MM.1S (cell line): ENCODE results near the gene PEX14.

Source experiments
- DNase-seq: peaks from one replicate; pipeline ENCODE4 v3.0.0-alpha.2; 2015
- H2AFZ ChIP-seq: fragments of 300-600 bp; sonication (generic); 2 replicates; pipeline ENCODE4 v1.6.0; 2016; ENCODE audit warnings: antibody characterized with exemption, low read length
- H3F3A ChIP-seq: fragments of 300-600 bp; sonication (generic); 2 replicates; pipeline ENCODE4 v1.6.1; 2016; ENCODE audit warnings: mild to moderate bottlenecking, antibody characterized with exemption, low read length, moderate library complexity, mixed read lengths; ENCODE audit not compliant: insufficient read depth
- H3K27ac ChIP-seq: fragments of 300-600 bp; sonication (generic); 2 replicates; pipeline ENCODE4 v1.5.1; 2016; ENCODE audit warnings: mild to moderate bottlenecking, low read length
- H3K27me3 ChIP-seq: fragments of 300-600 bp; sonication (generic); replicated peaks from 2 replicates; pipeline ENCODE4 v1.6.0; 2016; ENCODE audit warnings: low read length; ENCODE audit not compliant: insufficient read depth
- H3K36me3 ChIP-seq: fragments of 300-600 bp; sonication (generic); replicated peaks from 2 replicates; pipeline ENCODE4 v1.6.1; 2016; ENCODE audit warnings: mild to moderate bottlenecking, low read length, mixed read lengths; ENCODE audit not compliant: insufficient read depth
- H3K4me1 ChIP-seq: fragments of 300-600 bp; sonication (generic); 2 replicates; pipeline ENCODE4 v1.6.1; 2016; ENCODE audit warnings: low read length, mixed read lengths
- H3K4me2 ChIP-seq: fragments of 300-600 bp; sonication (generic); 2 replicates; pipeline ENCODE4 v1.6.0; 2016; ENCODE audit warnings: low read depth, low read length
- H3K4me3 ChIP-seq: fragments of 300-600 bp; sonication (generic); 2 replicates; pipeline ENCODE4 v1.5.1; 2016; ENCODE audit warnings: low read length, mixed read lengths
- H3K79me2 ChIP-seq: fragments of 300-600 bp; sonication (generic); 2 replicates; pipeline ENCODE4 v1.6.1; 2016; ENCODE audit warnings: mixed run types, low read length, mixed read lengths
- H3K9ac ChIP-seq: fragments of 300-600 bp; sonication (generic); 2 replicates; pipeline ENCODE4 v1.6.1; 2016; ENCODE audit warnings: low read length, mixed read lengths
- H3K9me2 ChIP-seq: fragments of 300-600 bp; sonication (generic); replicated peaks from 2 replicates; pipeline ENCODE4 v1.6.1; 2016; ENCODE audit warnings: mild to moderate bottlenecking, low read length, mixed read lengths; ENCODE audit not compliant: insufficient read depth
- H3K9me3 ChIP-seq: fragments of 300-600 bp; sonication (generic); replicated peaks from 2 replicates; pipeline ENCODE4 v1.6.1; 2016; ENCODE audit warnings: mild to moderate bottlenecking, low read length, mixed read lengths; ENCODE audit not compliant: insufficient read depth
- H4K20me1 ChIP-seq: fragments of 300-600 bp; sonication (generic); 2 replicates; pipeline ENCODE4 v1.6.1; 2016; ENCODE audit warnings: mild to moderate bottlenecking, low read length, moderate library complexity, mixed read lengths; ENCODE audit not compliant: insufficient read depth
- CTCF ChIP-seq: fragments of 300-600 bp; sonication (generic); IDR thresholded peaks from 2 replicates; pipeline ENCODE4 v1.5.1; 2016; ENCODE audit warnings: antibody characterized with exemption, low read length, mixed read lengths
- EZH2 ChIP-seq: fragments of 300-600 bp; sonication (generic); optimal IDR thresholded peaks from 2 replicates; pipeline ENCODE3; 2017; ENCODE audit warnings: low read depth, mild to moderate bottlenecking, antibody characterized with exemption, low read length, mixed read lengths
- EZH2phosphoT487 ChIP-seq: fragments of 300-600 bp; sonication (generic); IDR thresholded peaks from 2 replicates; pipeline ENCODE4 v1.6.1; 2018; ENCODE audit warnings: antibody characterized with exemption, low read length

Gene PEX14

DNA sequence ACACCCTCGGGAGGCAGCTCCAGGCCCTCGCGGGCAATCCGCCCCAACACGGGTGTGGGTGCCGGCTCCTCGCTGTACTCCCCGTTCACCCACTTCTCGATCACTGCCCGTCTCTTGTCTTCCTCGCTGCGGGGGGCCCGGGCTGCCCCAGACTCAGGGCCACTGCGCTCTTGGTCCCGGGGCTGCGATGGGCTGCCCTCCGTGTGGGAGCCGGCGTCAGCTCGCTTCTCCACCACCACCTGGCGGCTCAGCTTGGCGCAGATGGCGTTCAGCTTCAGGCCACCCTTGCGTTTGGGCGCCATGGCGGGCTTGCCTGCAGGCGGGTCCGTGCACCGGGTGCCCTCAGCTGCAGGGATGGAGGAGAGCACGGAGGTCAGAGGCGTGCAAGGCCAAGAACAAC lies 190.5 kb downstream of the PEX14 start:
- Histone ChIP-seq H3F3A (no peaks in the 10 kb centered on the region), H3K79me2 (no peaks in the 10 kb centered on the region), H3K27me3 (peaks cover 86% of the 10 kb centered on the region), H3K9me3 (no peaks in the 10 kb centered on the region), H3K9ac (no peak overlapping the region), H3K36me3 (no peaks in the 10 kb centered on the region), H3K4me2 (no peak overlapping the region), H4K20me1 (no peaks in the 10 kb centered on the region), H3K4me1 (no peaks in the 10 kb centered on the region), H3K9me2 (no peaks in the 10 kb centered on the region), H3K27ac (no peak overlapping the region), H2AFZ (no peak overlapping the region), H3K4me3 (no peak overlapping the region)
- no peak for DNase-seq
- no peak for TF ChIP-seq CTCF

DNA sequence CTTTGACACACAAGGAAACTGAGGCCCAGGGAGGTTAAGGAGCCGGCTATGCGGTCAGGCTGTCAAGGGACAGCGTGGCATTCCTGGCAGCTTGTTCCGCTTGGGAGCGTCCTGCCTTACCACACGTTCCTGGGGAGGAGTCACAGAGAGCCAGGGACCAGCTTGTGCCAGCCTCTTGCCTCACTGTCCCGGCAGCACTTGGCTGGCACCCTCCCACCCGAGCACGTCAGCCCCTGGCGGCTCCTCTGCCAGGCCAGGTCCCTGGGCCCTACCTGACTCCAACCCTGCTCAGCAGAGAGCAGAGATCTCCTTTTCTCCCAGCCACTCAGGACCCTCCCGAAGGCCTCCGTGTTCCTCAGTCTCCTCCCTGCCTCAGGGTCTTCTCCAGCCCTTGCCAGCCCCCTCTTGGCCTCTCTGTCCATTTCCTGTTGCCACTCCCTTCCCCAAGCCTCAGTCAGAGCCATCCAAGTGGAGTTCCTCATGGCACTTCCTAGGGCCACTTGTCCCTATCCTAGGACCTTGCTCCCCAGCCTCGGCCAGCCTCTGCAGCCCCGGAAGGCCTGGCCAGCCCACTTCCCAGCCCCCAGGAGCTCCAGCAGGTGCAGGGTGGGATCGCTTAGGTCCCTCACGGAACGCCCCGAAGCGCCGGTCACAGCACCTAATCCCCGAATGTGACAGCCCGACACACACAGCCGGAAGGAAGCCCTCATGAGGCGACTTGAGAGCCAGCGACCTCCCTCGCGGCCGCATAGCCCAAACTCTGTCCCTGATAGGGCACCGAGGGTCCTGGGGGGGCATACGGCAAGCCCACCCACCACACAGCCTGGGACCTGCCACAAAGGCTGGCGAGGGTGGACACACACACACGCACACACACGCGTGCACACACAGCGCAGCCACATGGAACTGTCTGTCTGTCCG lies 191.4 kb downstream of the PEX14 start:
- TF ChIP-seq EZH2 (no peak), EZH2phosphoT487 (no peak), CTCF (no peak)
- no peaks in the 10 kb centered on the region for H3K79me2 ChIP-seq
- DNase-seq: no peak
- no peaks in the 10 kb centered on the region for H4K20me1 ChIP-seq
- H3K27me3 ChIP-seq: peaks cover 92% of the 10 kb centered on the region
- H3F3A ChIP-seq: no peaks in the 10 kb centered on the region
- H3K27ac ChIP-seq: no peak overlapping the region
- H3K9me3 ChIP-seq: no peaks in the 10 kb centered on the region
- H3K9me2 ChIP-seq: no peaks in the 10 kb centered on the region
- no peaks in the 10 kb centered on the region for H3K36me3 ChIP-seq
- no peak overlapping the region for H3K9ac ChIP-seq
- no peaks in the 10 kb centered on the region for H3K4me1 ChIP-seq
- H3K4me3 ChIP-seq: no peak overlapping the region
- H2AFZ ChIP-seq: no peak overlapping the region
- H3K4me2 ChIP-seq: no peak overlapping the region

DNA sequence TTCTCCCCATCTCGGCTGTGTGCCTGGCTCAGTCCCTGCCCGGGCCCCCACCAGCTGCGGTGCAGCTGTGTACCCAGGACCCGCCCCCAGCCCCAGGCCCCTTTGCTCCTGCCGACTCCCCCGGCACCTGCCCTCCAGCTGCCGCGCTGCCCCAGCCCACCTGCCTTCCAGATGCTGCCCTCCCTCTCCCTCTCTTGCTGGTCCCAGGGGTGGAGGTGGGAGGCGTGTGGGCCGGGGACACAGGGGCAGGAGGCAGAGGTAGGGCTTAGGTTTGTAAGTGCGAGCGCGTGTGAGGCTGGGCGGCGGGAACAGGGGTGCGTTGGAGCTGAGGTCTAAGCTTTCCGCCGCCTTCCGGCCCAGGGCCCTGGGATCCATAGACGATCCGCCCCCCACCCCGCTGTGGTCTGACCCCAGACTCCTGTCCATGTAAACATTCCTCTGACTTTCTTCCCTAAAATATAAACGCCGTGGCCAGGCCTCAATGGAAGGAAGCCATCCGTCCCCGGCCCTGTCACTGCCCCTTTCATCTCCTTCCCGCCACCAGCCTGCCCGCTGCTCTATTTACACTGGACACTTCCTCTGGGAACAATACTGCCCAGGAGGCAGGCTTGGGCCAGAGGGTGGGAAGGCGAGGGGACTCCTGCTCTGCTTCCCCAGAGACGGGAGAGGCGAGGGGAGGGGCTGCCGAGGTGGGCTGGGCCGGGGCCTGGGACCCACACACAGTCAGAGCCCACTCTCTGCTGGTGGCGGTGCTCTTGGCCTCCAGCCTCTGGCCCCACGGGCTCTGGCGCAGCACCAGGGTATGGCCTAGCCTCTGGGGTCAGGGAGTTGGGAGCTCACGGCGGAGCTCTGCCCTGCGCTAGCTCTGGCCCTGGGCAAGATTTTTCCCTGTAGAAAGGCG lies 193.4 kb downstream of the PEX14 start:
- Histone ChIP-seq H3K79me2 (no peaks in the 10 kb centered on the region), H3K36me3 (no peaks in the 10 kb centered on the region), H3F3A (no peaks in the 10 kb centered on the region), H3K4me2 (no peak overlapping the region), H3K4me3 (no peak overlapping the region), H3K9me2 (no peaks in the 10 kb centered on the region), H3K9me3 (no peaks in the 10 kb centered on the region), H2AFZ (no peak overlapping the region), H3K4me1 (no peaks in the 10 kb centered on the region), H3K27me3 (peaks cover 92% of the 10 kb centered on the region), H3K27ac (no peak overlapping the region), H3K9ac (no peak overlapping the region), H4K20me1 (no peaks in the 10 kb centered on the region)
- DNase-seq: no peak
- TF ChIP-seq EZH2phosphoT487 (no peak), CTCF (no peak), EZH2 (no peak)
